GM21717 (cell line): Measurements from ENCODE around the gene UNC5A.

ENCODE experiments used
- ATAC-seq: cut with Tn5 transposase; IDR thresholded peaks from one replicate; pipeline ENCODE4 v1.9.1; 2021; ENCODE audit warnings: mild to moderate bottlenecking, moderate library complexity; ENCODE audit not compliant: unreplicated experiment

UNC5A gene

DNA sequence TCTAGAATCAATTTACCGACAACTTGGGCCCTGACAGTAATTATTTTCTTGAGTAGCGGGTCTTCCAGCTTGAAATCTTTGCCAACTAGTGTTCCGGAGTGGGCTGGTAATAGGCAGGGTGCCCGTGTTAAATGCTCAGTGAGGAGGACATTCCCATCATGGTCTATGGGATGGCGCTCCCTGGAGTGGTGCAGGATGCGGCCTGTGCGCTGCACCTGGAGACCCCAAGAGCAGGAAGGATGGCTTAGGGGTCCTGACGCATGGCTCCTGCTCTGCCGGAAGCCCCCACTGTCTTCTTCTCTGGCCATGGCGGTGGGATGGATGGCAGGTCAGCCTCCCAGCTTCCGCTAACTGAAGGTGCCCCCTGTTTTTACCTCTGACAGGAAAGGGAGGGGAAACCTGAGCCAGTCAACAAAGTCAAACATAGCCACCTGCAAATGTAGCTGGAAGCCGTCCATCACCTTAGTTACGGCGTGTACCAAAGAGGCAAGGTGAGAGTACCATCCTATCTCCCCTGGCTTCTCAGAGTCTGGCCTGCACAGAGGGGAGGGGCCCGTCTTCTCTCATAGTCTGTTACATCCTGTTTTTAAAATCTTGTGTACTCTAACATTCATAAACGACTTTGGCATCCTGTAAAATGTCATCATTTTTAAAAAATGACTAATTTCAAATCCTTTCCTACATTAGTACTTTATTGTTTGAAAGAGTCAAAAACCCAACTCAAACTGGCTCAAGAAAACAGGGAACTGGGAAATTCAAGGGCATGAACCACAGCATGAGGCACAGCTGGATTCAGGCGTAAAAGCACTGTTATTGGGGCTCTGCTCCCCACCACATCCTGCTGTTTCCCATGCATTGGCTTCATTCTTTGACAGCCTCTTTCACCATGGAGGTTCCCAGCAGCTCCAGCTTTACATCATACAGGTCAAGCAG, 28.5 kb upstream of the UNC5A start:
- ATAC-seq, result no peak

DNA sequence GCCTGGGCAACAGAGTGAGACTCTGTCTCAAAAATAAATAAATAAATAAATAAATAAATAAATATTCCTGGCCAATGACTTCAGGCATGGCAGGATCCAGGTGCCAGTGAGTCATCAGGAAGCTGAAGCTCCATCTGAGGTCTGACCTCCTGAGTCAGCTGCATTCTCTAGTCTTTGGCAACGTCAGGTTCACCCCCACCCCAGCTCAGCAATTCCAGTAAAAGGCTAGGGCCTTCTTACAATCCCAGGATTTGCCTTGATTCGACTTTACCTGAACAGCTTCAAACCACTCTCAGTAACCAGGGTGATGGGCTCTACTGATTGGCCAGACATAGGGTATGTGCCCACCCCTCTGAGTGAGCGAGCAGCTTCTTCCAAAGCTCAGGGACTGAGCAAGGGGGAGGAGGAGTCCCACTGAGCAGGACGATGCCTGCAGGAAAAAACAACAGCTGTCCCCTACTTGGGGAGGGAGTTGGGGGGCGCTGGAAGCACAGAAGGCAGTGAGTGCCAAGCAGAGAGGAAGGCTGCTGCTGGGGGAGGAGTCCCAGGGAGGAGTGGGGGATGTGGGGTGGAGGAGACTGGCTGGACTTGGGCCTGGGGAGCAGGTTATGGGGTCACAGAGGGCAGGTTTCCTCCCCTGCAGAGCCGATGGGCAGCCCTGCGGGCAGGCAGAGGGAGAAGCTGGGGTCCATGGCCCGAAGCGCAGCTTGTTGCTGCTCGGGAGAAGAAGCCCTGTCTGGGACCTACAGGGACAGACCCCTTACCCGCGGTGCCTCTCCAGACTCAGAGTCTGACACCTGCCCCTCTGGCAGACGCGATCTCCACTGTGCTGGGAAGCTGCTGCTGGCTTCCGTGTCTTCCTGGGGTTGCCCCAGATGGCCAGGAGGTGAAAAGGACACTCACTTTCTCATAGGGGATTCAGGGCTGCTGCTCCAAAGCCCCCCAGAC, 25.9 kb upstream of the UNC5A start:
- ATAC-seq, result no peak

DNA sequence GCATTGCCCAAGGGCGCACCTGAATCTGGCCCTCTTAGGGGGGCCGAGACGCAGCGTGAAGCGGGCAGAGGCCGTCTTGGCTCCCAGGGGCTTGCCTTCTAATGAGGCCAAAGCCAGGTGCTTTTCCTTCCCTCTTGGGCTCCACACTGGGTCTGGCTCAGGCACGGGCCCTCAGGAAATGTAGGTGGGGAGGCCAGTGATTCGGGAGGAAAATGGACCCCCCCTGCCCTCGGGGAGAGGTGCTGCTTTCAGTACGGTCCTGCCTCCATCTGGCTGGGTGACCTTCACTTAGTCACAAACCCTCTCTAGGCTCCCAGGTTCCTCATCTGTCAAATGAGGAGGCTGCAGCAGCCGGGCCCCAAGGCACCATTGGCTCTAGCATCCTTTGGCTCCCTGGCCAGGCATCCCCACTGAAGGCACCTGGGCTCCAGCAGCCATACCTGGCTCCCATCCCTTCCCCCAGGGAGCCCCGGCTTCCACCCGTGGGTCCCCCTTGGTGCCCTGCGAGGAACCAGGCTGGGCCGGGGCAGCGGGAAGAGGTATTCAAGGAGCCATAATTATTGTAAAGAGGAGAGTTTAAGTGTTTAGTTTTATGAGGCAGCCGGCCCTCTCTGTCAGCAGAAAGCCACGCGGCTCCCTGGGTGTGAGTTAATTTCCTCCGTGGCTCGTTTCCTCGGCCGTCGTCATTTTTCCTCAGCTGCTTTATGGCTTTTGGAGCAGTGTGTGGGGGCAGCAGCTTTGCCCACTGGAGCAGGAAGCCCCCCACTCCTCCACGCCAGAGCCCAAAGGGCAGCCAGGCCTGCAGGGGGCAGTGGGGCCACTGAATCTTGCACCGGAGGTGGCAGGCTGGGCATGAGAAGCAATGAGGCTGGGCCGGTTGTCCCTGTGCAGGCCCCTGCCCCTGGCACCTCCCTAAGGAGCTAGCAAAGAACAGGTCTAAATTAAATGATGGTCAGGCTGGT, 24.9 kb upstream of the UNC5A start:
- no peak for ATAC-seq

DNA sequence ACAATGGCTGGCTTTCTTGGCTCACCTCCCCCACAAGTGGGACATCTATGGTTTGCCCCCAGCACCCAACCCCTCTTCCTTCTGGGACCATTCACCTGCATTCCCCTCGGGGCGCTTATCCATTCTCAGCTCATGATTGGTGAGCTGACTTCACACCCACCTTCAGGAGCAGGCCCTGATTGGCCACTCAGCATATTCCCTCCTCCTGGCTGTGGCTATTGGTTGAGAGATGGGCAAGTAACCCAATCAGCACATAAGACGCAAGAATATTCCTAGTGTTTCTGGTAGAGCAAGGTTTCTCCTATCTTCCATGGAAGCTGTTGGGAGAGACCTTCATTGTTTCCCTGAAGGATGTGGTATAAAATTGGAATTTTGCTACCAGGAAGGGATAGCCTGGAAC, 22.7 kb upstream of the UNC5A start:
- ATAC-seq, result no peak

DNA sequence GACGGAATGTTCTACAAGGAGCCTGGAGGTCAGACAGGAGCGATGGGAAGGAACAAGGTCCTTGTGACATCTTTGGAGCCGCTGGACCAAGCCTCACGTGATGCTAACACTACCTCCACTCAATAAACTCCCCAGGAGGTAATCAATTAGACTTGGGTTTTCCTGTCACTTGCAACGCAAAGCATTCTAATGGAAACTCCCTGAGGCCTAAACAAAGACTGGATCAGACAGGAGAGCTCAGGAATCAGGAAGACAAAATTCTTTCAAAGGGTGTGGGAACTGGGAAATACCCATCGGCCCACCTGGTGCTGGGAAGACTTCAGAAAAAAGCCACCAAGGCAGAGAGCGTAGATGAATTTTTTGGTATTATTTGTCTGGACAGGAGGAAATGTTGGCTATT, 22.3 kb upstream of the UNC5A start:
- ATAC-seq, result no peak

DNA sequence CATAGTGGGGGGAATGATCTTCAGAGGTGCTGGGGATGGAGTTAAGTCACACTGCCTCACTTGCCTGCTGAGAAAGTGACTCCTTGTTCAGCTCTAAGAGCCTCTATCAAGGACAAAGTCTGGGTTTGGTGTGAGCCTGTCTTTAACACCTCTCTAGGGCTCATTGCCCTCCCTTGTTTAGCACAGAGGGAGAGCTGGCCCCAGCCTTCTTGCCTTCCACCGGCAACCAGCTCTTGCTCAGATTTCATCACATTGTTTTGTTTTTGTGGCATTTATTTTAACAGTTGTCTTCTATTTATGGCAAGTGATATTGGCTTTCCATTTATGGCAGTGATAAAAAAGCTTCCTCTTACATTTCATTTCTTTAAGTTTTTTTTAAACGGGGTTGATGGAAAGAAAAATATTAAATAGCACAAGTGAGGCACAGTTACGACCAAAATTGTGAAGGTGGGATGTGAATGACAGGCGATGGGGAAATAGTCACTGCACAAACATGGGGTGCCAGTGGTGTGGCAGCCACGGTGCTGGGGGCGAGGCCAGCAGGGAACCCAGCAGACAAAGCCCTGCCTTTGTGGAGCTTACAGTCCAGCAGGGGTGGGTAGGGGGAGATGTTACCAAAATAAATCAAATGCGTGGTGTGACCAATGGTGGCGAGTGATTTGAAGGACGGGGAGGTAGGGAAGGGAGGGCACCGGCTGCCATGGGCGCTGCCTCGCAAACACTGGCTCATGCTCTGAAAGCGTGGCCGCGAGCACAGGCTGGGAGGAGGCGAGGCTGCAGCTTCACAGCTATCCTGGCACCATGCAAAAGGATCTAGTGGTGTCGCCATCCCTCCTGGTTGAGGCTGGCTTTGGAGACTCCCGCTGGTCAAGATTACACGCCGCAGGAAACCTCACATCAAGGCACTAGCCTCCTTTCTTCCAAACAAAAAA, 21.2 kb upstream of the UNC5A start:
- ATAC-seq, result no peak

DNA sequence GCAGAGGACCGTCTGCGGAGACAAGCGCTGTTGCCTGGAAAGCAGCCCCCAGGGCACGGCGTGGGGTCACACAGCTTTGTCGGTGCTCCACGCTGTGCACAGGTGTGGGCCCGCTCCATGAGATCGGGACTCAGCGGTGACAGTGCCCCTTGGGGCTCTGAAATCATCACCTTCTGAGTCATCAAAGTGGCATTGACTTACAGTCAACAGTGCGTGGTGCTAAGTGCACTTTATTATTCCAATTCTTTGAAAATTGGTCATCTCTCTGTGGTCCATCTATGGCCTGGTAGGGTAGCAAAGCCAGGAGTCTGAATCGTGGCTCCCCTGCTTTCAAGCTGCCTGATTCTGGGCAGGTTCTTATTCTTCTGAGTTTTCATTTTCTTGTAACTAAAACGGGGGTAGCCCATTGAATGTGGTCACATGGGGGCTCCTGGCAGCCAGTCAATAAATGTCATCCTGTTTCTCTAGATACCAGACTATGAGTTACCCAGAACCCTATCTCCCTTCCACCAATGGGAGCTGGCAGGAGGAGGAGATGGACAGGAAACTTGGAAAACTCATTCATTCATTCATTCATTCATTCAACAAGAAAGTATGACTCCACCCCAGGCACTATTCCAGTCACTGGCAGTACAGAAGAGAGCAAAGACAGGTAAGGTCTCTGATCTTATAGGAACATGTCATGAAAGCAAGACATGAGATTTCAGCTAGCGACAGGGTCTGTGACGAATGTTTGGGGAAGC, 20.3 kb upstream of the UNC5A start:
- ATAC-seq, result no peak

DNA sequence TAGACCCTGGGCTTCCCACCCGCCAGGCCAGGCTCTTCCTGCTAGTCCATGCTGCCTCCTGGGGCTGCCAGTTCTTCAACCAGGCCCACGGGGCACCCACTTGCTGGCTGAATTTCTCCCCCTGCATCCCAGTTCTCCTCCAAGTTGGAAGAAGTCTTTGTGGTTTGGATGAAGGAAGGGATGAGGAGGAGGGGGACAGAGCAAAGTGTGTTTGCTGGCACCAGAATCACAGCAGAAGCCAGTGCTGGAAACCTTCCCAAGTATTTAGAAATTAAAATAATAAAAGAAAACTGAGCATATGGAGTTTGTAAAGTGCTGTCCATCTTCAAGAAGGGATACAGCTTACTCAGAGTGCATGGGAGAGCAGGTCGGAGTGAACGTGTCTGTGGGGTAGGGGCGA, 19.4 kb upstream of the UNC5A start:
- ATAC-seq, result no peak

DNA sequence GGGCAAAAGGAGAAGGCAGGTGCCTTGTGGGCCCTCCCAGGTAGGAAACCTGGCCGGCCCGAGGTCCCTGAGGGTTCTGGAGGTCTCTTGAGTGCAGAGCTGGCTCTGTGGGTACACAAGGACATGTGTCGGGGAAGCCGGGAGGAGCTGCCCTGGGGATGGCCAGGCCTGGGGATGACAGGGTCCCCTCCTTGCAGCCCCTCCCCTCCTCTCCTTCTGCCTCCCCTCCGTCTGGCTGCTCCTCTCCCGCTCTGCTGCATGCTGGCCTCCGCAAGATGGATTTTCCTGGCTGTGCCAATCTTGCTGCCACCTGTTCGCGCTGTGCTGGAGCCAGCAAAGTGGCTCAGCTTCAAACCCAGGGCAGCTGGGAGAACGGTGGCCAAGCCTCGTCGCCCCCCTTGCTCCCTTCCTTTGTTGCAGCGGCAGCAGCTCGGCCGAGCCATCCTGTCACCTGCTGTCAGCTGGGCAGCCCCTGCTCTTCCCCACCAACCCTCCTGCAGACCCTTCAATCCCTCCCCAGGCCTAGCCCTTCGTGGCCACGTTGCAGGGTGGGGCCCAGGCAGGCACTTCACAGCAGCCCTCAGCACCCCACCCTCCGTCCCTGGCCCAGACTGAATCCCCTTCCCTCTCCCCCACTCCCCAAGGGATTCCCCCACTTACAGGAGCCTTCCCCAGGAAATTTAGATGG, 17.6 kb upstream of the UNC5A start:
- ATAC-seq, result no peak

DNA sequence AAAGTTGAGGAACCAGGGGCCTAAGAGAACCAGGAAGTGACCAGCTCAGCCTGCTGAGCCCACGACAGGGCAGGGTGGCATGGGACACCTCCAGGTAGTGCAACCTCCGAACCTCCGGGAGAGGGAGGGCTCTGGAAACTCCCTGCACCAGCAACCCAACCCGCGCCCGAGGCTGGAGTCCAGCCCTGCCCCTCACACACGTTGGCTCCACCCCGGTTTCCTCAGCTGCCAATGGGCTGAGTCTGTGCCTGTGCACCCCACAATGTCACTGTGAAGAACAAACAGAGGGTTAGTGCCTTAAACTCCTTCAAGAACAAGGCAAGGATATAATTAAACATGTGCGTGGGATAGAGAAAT, 17.0 kb upstream of the UNC5A start:
- no peak for ATAC-seq

DNA sequence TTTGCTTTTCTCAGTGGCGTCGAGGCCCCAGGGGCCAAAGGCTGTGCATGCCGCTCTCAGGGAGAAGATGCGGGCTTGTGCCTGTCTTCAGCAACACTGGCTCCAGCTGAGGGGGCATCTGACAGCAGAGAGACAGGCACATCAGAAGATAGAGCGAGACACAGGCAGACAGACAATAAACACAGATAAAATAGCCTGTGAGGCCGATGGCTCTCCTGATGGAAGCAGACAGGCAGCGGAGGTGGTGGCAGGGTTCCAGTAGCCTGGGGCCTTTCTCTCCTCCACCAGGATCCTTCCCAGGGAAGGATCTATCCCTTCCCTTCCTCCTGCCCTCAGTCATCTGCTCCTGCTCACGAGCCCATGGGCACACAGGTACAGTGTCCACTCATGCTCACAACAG, 16.6 kb upstream of the UNC5A start:
- ATAC-seq, result no peak

DNA sequence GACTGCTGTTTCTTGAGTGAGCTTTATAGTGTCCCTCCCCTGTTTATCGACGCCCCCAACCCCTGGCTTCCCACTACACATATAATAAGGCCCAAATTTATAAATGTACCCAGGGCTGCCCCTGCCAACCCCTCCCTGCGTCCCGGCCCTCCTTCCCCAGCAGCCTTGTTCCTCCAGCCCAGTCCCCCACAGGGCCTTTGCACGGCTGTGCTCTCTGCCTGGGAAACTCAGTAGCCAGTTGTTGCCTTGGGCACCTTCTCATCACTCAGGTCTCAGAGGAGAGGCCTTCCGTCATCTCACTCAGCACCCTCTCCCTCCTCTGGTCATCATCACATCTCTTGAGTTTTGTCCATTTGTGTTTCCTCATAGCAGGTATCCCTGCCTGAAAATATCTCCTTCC, 15.8 kb upstream of the UNC5A start:
- no peak for ATAC-seq

DNA sequence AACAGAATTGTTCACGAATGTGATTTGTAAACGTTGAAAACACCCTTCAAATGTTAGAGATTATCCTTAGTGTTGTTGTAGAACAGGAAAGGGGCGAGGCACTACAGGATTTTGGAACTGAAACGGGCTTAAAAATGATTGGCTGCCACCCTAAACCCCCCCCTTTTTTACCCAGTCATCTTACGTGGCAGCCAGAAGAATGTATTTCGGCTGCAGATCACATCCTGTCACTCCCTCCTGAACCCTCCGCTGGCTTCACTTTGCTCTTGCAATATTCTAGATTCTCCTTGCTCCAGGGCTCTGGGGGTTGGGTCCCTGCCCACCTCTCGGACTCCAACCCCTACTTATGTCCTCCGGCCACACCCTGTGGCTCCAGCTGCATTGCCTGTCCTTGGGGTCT, 13.9 kb upstream of the UNC5A start:
- no peak for ATAC-seq

DNA sequence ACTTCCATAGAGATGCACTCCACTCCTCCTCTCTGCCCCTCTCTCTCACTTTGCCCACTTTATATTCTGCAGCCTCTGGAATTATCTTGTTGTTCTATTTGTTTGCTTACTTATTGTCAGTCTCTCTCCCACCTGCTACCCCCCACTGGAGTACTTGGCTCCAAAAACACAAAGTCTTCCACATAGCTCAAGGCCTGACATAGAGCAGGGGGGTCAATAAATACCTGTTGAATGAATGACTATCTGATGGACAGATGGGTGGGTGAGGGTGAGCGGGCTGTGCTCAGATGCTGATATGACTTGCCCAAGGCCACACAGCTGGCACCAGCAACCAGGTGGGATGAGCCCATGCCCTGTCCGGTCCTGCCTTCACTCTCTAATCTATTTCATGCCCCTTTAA, 13.4 kb upstream of the UNC5A start:
- no peak for ATAC-seq

DNA sequence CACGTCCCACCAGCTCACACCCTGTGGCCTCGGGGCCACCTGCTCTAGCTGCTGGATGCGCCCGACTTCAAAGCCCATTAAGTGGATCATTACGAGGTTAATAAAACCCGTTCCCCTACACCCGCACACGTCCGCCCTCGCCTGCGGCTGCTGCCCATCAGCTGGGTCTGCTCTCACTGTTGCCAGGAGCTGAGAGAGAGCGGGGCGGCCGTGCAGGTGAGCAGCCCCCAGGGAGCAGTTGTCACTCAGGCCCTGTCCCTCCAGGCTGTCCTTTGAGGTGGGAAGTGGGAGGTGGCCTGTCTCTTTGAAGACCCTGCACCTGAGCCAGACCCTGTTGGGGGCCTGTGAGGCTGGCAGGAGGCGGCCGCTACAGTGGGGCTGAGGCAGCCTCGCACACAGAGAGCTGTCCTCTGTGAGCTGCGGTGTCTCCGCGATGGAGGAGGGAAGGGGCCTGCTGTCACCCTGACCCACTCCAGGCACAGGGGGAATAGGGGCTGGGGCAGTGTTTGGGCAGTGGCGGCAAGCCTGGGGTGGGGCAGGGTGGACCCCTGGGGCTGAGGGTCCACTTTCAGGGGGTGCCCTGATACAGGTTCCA, 12.8 kb upstream of the UNC5A start:
- ATAC-seq, result no peak

DNA sequence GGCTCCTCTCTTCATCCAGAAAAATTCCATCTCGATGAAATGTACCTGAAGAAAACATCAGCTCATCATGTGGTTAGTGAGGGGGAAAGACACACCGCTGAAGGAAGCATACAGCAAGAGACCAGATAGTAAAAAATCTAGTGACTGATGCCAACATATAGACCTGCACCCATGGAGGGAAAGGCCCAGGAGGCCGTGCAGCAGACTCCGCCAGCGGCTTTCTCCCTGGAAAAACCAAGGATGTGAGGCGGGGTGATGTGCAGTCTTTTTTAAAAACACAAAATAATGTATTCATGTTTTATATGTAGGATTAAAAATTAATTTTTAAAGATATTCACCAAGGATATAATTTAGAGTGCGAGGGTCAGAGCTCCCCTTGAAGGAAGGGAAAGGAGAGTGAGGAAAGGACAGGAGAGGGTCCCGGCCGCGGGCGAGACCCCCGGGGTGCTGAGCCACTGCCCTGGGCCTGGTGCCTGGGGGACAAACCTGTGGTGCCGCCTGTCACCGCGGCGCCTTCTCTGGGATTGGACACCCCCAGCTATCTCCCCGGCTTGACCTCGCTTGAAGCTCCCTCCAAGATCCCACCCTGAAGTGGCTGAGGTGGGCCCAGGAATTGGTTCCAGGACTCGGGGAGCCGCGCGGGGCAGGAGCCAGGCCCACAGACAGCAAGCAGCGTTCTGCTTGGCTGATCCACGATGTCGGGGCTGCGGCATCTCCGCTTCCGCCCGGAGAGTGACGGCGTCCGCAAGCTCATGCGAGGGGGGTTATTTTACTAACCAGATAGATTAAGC, 12.1 kb upstream of the UNC5A start:
- no peak for ATAC-seq

DNA sequence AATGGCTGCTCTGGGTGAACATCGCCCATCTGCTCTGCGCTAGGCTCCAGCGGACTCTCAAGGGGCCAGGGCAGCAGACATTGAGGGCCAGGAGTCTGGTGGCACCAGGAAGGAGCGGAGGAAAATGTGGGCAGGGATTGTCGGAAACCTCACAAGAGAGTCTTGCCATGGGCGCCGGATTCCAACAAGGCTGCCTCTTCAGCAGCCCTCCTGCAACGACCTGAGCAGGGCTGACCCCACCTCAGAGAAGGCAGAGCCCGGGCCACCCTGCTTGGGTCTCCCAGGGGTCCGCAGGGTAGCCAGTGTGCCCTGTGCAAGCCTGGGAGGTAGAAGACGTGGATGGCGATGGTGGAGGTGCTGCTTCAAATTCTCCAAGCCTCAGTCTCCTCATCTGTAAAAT, 11.4 kb upstream of the UNC5A start:
- no peak for ATAC-seq
